SHP77 treated with DMSO at 0.1 percent for 48 hours (cell line): ENCODE measurements around the gene ELP2.
"Not testable (repeated sequence)": the region's sequence is repeated elsewhere in the genome, so short reads cannot be mapped to it uniquely, and the experiment has no call there.

ENCODE experiments used
- DNase-seq: peaks from one replicate; lab custom pipeline; 2025; lab: John Stamatoyannopoulos, UW

ELP2 gene

GRCh38 chr18:36160959-36161371 is 31.3 kb downstream of the ELP2 start:
- DNase-seq: no peak

DNA sequence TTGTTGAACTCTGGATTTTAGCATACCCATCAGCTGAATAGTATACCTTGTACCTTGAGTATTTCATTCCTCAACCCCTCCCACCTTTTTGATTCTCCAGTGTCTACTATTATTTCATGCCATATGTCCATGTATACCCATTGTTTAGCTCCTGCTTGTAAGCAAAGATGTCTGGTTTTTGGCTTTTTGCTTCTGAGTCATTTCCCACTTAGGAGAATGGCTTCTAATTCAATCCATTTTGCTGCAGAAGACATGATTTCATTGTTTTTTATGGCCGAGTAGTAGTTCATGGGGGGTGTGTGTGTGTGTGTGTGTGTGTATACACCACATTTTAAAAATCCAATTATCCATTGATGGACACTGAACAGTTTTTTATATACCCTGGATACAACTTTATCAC is 33.3 kb downstream of the ELP2 start:
- no peak for DNase-seq

GRCh38 chr18:36167692-36168218 is 38.1 kb downstream of the ELP2 start:
- DNase-seq: no peak

DNA sequence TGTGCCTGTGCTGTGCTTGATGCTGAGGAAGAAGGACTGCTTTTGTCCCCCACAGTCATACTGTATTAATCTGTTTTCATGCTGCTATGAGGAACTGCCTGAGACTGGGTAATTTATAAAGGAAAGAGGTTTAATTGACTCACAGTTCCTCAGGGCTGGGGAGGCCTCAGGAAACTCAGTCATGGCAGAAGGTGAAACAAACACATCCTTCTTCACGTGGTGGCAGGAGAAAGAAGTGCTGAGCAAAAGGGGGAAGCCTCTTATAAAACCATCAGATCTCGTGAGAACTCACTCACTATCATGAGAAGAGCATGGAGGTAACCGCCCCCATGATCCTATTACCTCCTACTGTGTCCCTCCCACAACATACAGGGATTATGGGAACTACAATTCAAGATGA is 38.6 kb downstream of the ELP2 start:
- not testable (repeated sequence) for DNase-seq

DNA sequence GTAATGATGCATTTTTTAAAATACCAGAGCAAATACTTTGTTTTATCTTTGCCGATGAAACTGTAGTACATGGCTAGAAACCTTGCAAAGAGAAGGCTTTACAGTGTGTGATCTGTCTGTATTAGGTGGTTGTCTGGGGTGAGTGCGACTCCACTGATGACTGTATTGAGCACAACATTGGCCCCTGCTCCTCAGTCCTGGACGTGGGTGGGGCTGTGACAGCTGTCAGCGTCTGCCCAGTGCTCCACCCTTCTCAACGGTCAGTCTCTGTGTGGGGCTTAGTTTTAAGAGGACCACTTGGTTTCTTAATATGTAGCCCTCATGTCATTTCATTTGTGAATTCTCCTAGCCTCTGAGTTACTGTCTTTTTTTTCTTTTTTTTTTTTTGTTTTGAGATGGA is 40.2 kb downstream of the ELP2 start:
- DNase-seq: no peak

GRCh38 chr18:36175481-36175880 is 45.8 kb downstream of the ELP2 start:
- no peak for DNase-seq

- DNase-seq: no peak
Measured at GRCh38 chr18:36176177-36176584, 46.5 kb downstream of the ELP2 start.

DNA sequence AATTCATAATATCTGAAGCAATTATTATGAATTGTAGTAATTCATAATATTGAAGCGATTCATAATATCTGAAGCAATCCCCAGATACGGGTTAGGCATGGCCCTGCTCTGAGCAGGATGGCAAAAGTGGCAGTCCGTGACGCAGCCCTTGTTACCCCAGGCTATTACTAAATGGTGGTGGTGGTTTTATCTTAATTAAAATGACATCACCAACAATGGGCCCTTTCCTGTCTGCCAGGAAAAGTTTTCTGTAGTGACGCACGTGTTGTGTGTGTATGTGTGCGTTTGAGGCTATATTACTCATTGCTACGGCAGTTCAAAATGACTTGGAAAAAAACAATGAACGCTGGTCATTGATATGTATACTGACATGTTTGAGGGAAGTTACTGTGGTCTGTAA is 47.0 kb downstream of the ELP2 start:
- DNase-seq: no peak

DNA sequence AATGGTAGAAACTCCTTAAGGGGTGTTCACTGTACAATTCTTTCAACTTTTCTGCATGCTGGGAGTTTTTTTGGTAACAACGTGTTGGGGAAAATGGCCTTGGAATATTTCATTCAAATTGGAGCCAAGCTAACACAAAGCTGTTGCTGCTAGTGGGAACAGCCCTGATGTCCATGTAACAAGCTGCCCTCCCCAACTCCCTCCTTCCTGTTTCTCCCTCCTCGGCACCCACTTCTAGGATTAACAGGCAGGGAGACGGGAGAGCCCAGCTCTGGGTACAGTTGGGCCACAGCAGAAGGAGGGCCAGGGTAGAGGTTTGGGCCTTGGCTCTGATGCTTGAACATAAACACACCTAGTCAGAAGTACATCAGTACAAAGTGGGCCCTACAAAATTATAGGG is 48.2 kb downstream of the ELP2 start:
- no peak for DNase-seq

- no peak for DNase-seq
Measured at GRCh38 chr18:36179562-36180355, 50.1 kb downstream of the ELP2 start.

DNA sequence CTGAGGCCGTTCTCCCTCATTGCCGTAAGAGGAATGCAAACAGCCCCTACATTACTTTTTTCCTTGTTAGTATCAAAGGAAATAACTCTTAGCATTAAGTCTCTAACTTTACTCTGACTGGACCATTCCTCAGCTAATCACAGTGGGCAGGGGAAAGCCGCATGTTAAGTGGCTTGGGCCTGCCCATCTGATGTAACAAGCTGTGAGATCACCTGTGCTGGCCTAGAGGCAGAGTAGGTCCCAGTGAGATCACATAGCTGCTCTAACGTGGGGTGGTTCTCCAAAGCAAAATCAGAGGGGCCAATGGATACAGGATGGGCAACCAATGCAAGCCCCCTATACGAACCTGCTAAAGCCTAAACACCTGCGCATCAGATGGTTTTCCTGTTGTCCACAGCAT is 51.7 kb downstream of the ELP2 start:
- no peak for DNase-seq

- DNase-seq: no peak
Measured at GRCh38 chr18:36181898-36182506, 52.3 kb downstream of the ELP2 start.

DNA sequence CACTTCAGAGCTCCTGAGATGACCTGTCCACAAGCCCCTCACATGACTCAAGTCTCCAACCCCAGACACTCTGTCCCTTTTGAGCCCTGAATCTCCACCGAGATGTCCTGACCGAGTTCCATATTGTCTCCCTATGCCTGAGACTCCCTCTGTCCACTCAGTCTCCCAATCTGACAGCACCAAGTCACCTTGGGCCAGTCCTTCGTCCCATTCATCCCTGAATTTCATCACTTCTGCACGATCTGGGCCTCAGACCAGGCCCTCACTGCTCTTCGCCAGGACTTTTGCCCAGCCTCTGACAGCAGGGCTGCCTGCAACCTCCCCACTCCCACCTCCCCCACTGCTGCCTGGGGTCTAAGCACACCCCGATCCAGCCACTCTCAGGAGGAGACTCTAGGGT is 53.3 kb downstream of the ELP2 start:
- DNase-seq: no peak

GRCh38 chr18:36183987-36184386 is 54.3 kb downstream of the ELP2 start:
- no peak for DNase-seq

- DNase-seq: no peak
Measured at GRCh38 chr18:36185157-36185556, 55.5 kb downstream of the ELP2 start.

DNA sequence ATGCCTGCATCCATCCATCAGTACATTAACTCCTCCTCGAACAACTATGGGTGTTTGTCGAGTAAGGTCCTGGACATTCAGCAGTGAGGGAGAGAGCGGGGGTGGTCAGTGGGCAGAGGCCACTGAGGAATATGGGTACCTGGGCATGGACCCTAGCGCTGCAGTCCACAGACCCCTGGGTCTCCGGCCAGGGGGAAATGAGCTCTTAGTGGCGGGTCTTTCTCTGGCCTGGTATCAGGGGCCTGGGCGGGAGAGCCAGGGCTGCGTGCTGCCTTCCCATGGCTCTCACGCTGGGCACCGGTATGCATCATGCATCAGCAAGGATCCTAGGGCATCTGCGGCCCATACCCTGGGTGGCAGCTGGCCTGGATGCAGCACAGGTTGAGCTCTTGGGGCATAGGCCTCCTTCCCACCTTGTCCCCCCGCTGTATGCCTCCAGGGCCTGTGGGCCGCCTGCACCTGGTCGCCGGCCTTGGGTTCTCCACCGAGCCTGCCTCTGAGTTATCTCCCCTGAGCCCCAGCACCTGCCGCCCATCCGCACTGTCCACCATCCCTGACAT is 56.3 kb downstream of the ELP2 start:
- no peak for DNase-seq

DNA sequence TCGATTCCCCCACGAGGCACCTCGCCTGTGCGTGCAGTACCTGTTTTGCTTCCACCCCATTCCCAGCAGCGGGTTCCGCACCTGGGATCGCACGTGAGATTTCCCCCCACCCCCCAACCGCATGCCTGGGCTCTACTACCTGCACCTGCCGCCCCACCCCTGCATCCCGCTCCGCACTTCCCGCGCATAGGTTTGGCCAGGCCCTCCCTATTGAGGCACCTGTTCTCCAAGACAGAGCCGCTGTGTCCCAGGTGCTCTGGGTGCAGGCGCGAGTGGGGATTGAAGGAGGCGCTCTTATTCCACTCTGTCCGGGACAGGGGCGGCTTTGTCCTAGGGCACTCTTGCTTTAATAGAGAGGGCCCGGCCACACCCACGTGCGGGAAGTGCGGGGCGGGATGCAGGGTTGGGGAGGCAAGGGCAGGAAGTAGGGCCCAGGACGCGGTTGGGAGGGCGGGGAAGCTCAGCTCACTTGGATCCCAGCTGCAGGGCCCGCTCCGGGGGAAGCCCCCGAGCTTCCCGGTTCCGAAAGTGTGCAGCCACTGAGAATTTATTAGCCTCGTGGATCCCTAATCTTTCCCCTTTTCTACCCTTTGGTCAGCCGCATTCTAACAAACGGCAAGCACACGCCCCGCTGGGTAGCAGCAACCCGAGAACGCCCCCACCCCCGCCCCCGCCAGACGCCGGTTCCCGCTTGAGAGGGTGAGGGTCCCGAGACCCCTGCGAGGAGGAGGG is 56.9 kb downstream of the ELP2 start:
- DNase-seq: no peak

GRCh38 chr18:36187193-36187825 is 57.6 kb downstream of the ELP2 start, which contains the start of gene MOCOS:
Gene MOCOS (plus strand): TSS chr18:36187497. CDS start chr18:36187540, 43 bp downstream.
- no peak for DNase-seq

- no peak for DNase-seq
Measured at GRCh38 chr18:36187826-36188721, 58.4 kb downstream of the ELP2 start.

GRCh38 chr18:36188916-36189315 is 59.2 kb downstream of the ELP2 start:
- DNase-seq: no peak

- no peak for DNase-seq
Measured at GRCh38 chr18:36189486-36189885, 59.8 kb downstream of the ELP2 start.
